Neutrophil (primary cell): ENCODE data around the gene GPRC5A.
A peak's percentile ranks its signal among the peaks of the same experiment; 100 is the strongest.
"Not testable (repeated sequence)": the region's sequence is repeated elsewhere in the genome, so short reads cannot be mapped to it uniquely, and the experiment has no call there.

Experiments
- H3K27ac ChIP-seq: fragments of 200-600 bp; sonication (generic); 2 replicates; pipeline ENCODE4 v1.5.1; 2016; ENCODE audit warnings: mild to moderate bottlenecking, moderate library complexity
- H3K27me3 ChIP-seq: fragments of 200-600 bp; sonication (generic); 2 replicates; pipeline ENCODE4 v1.6.0; 2016; ENCODE audit warnings: mild to moderate bottlenecking
- H3K36me3 ChIP-seq: fragments of 200-600 bp; sonication (generic); 2 replicates; pipeline ENCODE4 v1.5.1; 2017
- H3K4me1 ChIP-seq, 2 experiments: fragments of 200-600 bp in 1 of 2; sonication (generic) in 1 of 2; 1 replicate in 1 of 2; 2 replicates in 1 of 2; pipeline versions ENCODE4 v1.5.1 to v1.6.1; 2013 to 2016; ENCODE audit warnings: low read depth in 1 of 2, low read length in 1 of 2, mild to moderate bottlenecking in 1 of 2, moderate library complexity in 1 of 2; ENCODE audit not compliant: control insufficient read depth in 1 of 2, insufficient read depth in 1 of 2
- H3K4me3 ChIP-seq, 2 experiments: fragments of 200-600 bp in 1 of 2; sonication (generic) in 1 of 2; 1 replicate in 1 of 2; 2 replicates in 1 of 2; pipeline ENCODE4 v1.5.1; 2013 to 2016; ENCODE audit warnings: low read depth in 1 of 2, low read length in 1 of 2, mild to moderate bottlenecking in 1 of 2, moderate library complexity in 1 of 2
- H3K9me3 ChIP-seq: fragments of 200-600 bp; sonication (generic); 2 replicates; pipeline ENCODE4 v1.5.1; 2016
- CTCF ChIP-seq: fragments of 200-600 bp; sonication (generic); IDR thresholded peaks from 2 replicates; pipeline ENCODE4 v1.5.1; 2016; ENCODE audit warnings: antibody characterized with exemption

GPRC5A gene, protein sequence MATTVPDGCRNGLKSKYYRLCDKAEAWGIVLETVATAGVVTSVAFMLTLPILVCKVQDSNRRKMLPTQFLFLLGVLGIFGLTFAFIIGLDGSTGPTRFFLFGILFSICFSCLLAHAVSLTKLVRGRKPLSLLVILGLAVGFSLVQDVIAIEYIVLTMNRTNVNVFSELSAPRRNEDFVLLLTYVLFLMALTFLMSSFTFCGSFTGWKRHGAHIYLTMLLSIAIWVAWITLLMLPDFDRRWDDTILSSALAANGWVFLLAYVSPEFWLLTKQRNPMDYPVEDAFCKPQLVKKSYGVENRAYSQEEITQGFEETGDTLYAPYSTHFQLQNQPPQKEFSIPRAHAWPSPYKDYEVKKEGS

DNA sequence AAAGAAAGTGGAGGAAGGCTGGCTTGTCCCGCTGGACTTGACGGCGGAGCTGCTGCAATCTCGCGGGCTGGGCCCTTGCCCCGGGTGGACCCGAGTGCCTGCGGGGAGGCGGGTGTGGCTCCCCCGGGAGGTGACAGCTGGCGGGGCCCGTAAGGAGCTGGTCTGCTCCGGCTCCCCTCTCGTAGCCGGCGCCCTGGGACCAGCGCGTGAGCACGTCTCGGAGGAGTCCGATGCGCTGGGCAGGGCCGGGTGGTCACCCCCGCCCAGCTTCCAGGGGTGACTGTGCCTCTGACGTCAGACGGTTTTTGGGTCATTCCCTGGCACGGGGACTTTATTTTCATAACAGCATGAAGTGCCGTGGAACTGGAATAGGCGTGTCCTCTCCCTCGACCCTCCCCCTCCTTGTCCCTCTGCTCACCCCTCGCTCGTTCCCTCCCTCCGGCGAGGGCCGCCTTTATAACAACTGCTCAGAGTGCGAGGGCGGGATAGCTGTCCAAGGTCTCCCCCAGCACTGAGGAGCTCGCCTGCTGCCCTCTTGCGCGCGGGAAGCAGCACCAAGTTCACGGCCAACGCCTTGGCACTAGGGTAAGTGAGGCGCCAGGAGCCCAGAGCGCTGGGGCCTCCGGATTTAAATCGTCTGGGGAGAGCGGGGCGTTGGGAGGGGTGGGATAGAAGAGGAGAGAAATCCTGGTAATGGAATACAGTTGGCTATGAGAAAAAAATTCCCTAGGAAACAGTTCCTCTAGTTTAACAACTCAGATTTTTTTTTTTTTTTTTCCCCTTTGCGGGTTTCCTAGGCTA lies at the start of gene GPRC5A:
Gene GPRC5A, plus strand, starts transcription at position 483 of the 801 bp plus-strand sequence. CDS start 16,688 bp downstream, outside the sequence.
- H3K4me1 ChIP-seq, result peaks cover 8 to 9% of the 10 kb centered on the region in 2 experiments
- peak within 1 kb of the TSS in 1 of 2 experiments; percentile 13 for H3K4me3 ChIP-seq
- no peak within 1 kb of the TSS for H3K27ac ChIP-seq
- peaks cover 75% of the 10 kb centered on the region for H3K27me3 ChIP-seq
- H3K36me3 ChIP-seq, result no peaks in the 10 kb centered on the region
- H3K9me3 ChIP-seq, result no peaks in the 10 kb centered on the region
- no peak for TF ChIP-seq CTCF

- H3K36me3 ChIP-seq, result no peaks in the 10 kb centered on the region
- no peaks in the 10 kb centered on the region for H3K9me3 ChIP-seq
- no peaks in the 10 kb centered on the region for H3K27me3 ChIP-seq
- H3K27ac ChIP-seq, result no peak overlapping the region
- H3K4me3 ChIP-seq, result no peak overlapping the region
- TF ChIP-seq CTCF, result no peak
- no peaks in the 10 kb centered on the region for H3K4me1 ChIP-seq
Measured at GRCh38 chr12:12845794-12846243, 45.5 kb upstream of the GPRC5A start.

GRCh38 chr12:12846780-12847179 lies 44.6 kb upstream of the GPRC5A start:
- H3K9me3 ChIP-seq, H3K27ac ChIP-seq, H3K27me3 ChIP-seq, H3K4me1 ChIP-seq, H3K4me3 ChIP-seq, H3K36me3 ChIP-seq: not testable (repeated sequence)

- H3K9me3 ChIP-seq, result no peaks in the 10 kb centered on the region
Measured at GRCh38 chr12:12853435-12853834, 37.9 kb upstream of the GPRC5A start.

GRCh38 chr12:12859690-12860089 lies 31.7 kb upstream of the GPRC5A start:
- Histone ChIP-seq H3K27ac (no peak overlapping the region), H3K4me3 (no peak overlapping the region), H3K27me3 (no peaks in the 10 kb centered on the region), H3K9me3 (no peaks in the 10 kb centered on the region), H3K4me1 (no peaks in the 10 kb centered on the region), H3K36me3 (no peaks in the 10 kb centered on the region)
- TF ChIP-seq CTCF, result no peak

More at GRCh38 chr12:12853435-12853834, 37.9 kb upstream of the GPRC5A start:
- TF ChIP-seq CTCF, result no peak
- Histone ChIP-seq H3K36me3 (no peaks in the 10 kb centered on the region), H3K4me3 (no peak overlapping the region), H3K27me3 (no peaks in the 10 kb centered on the region), H3K27ac (no peak overlapping the region), H3K4me1 (no peaks in the 10 kb centered on the region)

GRCh38 chr12:12864243-12864642 lies 27.1 kb upstream of the GPRC5A start:
- Histone ChIP-seq H3K27me3 (no peaks in the 10 kb centered on the region), H3K36me3 (no peaks in the 10 kb centered on the region), H3K4me3 (no peak overlapping the region), H3K27ac (no peak overlapping the region), H3K4me1 (no peaks in the 10 kb centered on the region), H3K9me3 (no peaks in the 10 kb centered on the region)
- TF ChIP-seq CTCF, result no peak
